ENCODE results near the gene BARX2.

DNA sequence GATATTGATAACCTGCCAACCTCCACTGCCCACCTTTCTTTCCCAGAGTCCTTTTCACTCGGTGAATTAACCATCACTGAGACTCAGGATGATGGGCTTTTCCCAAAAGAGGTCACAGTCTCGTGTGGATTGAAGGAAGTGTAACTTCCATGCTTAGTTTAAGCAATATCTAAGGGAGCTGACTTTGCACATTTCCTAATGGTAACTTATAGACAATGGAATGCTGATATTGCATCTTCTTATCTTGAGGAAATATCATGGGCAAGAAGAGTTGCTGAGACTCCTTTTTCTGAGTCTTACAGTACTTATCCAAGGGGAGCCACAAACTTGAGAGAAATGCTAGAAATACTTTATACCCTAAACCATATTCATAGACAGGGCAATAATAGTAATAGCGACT is 8.8 kb downstream of the BARX2 start:
- no peak for TF ChIP-seq TAF1 (IDR thresholded peaks at IDR 0.05; ENCODE audit: borderline replicate concordance, insufficient read depth, low read length)
- no peak for TF ChIP-seq POLR2AphosphoS5 (IDR thresholded peaks at IDR 0.05; ENCODE audit: low read depth, low read length)
- no peak for TF ChIP-seq SIN3A (IDR thresholded peaks at IDR 0.05; ENCODE audit: borderline replicate concordance, insufficient read depth, low read length)

All from PFSK-1 (cell line).